HG02759 (cell line): ENCODE data around the gene RLF.

Experiments used
- ATAC-seq: cut with Tn5 transposase; IDR thresholded peaks from one replicate; pipeline ENCODE4 v1.9.1; 2021; ENCODE audit warnings: mild to moderate bottlenecking, moderate library complexity; ENCODE audit not compliant: unreplicated experiment

RLF gene

GRCh38 chr1:40240390-40240789, 79.2 kb downstream of the RLF start:
- ATAC-seq: no peak

DNA sequence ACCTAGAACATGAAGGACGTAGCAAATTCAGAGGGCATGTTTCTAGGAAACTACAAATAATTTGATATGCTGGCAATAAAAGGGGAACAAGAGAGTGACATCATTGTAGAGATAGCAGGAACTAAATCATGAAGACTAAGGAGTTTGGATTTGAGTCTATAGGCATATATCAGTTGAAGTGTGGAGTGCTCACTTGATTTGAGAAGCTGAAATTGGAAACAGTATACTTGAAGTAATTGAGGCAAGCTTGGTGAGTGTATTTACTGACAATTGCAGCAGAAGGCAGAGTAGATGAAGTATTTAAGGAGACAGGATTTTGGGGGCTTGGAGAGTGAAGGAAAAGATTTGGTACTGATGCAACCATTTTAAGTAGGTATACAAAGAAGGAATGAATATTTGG, 80.2 kb downstream of the RLF start:
- peak; percentile 3 for ATAC-seq

GRCh38 chr1:40243351-40243750, 82.2 kb downstream of the RLF start:
- ATAC-seq: no peak

DNA sequence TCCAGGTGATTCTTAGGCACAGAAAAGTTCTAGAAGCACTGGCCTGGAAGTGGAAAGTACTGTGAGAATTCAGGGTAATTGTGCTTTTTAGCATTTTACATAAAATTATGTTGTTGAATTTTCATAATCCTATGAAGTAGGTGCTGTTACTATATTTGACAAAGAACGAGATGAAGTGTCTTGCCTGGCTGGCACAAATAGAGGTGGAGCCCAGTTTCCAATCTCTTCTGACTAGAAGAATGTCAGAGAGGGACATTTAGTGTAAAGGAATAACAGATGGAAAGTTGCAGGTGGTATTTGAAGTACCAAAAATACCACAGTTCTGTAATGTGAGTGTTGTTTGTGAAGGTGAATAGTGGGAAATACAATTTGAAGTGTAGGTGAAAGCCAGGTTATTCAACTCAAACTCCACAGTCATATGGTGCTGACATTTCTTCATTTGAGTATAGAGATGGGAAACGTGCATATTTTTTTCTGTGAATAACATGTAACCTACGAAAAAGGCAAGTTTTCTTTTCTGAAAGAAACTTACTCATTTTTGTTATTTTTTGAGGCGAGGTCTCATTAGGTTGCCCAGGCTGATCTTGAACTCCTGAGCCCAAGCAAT, 83.1 kb downstream of the RLF start:
- ATAC-seq: no peak

DNA sequence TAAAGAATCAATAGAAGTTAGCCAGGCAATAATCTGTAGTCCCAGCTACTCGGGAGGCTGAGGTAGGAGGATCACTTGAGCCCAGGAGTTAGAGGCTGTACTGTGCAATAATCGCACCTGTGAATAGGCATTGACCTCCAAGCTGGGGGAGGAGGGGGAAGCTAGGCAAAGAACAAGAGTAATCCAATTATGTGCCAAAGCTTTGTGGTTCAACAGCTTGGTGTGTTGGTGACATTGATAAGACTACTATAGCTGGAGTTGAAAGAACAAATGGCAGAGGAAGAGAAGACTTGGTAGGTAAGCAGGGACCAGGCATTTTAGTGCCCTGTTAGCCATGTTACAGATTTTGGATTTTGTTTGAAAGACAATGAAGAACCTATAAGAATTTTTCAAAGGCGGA, 84.5 kb downstream of the RLF start:
- ATAC-seq: no peak

DNA sequence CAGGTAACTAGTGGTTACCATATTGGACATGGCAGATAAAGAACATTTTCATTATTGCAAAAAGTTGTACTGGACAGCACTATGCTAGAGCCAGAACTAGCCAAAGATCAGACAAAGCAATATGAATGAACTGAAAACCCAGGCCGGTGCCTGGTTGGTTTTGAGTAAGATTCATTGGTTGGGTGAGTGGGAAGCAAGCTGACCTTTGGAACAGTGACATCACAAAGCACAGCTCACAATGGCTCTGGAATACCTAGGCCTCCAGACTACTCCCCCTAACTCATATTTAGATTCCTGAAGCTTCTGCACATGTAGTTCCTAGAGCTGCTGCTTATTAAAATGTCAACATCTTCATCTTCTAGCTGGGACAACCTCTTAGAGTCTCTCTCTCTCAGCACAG, 86.5 kb downstream of the RLF start, which contains the start of gene TMCO2:
Gene TMCO2 (plus strand): TSS at position 283 of the 400 bp plus-strand sequence. CDS start 57 bp downstream, at position 340.
- ATAC-seq: no peak

DNA sequence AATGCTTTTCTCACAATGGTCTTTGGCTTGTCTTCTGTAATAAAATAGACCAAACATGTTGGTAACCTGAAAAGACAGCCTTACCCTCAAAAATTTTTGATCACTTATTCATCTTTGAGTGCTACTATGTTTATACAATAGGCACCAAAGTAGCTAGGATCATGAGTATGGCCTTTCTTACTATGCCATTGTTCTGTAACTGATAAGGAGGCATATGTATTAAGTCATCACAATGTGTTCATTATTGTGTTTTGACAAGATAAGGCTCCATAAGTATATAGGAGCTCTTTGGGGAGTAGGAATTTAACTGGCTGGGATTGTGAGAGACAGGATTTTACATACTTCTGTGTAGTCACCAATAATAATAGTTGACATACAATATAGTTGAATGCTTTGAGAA, 87.2 kb downstream of the RLF start:
- no peak for ATAC-seq

- ATAC-seq: no peak
These were observed 90.3 kb downstream of the RLF start for GRCh38 chr1:40251456-40251855.

GRCh38 chr1:40252601-40253000, 91.4 kb downstream of the RLF start:
- no peak for ATAC-seq

GRCh38 chr1:40255231-40255630, 94.0 kb downstream of the RLF start:
- no peak for ATAC-seq

- no peak for ATAC-seq
These were observed 95.4 kb downstream of the RLF start for GRCh38 chr1:40256401-40257084.

GRCh38 chr1:40257313-40257687, 96.1 kb downstream of the RLF start:
- no peak for ATAC-seq

GRCh38 chr1:40257688-40258444, 96.7 kb downstream of the RLF start, which contains the start of gene ZMPSTE24:
ZMPSTE24 (plus strand) TSS chr1:40258236; CDS start chr1:40258272, 36 bp downstream.
- ATAC-seq: peak; percentile 93

GRCh38 chr1:40258445-40258769, 97.2 kb downstream of the RLF start:
- no peak for ATAC-seq

DNA sequence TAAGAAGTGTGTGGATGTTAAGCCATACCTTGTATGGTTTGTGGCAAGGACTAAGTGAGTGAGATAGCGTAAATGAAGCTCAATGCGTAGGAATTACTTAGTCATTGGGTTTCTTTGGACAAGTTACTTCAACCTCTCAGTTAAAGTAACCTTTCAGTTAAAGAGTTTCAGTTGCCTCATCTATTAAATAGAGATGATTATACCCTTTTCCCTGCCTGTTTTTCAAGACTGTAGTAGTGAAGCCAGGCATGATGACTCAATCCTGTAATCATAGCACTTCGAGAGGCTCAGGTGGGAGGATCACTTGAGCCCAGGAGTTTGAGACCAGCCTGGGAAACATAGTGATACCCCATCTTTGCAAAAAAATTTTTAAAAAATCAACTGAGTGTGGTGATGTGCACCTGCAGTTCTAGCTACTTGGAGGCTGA, 103.2 kb downstream of the RLF start:
- ATAC-seq: no peak

DNA sequence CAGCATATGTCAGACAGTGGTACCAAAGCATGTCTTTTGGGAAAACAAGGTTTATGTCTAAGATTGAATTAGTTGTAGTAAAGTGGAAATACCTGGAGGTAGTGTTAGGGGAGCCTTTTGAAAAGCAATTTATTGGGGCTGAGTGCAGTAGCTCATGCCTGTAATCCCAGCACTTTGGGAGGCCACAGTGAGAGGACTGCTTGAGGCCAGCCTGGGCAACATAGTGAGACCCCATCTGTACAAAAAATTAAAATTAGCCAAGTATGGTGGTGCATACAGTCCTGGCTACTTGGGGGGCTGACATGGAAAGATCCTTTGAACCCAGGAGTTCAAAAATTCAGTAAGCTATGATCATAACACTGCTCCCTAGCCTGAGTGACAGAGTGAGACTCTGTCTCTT, 104.1 kb downstream of the RLF start:
- ATAC-seq: no peak

- ATAC-seq: no peak
These were observed 104.7 kb downstream of the RLF start for GRCh38 chr1:40265919-40266318.

- no peak for ATAC-seq
These were observed 105.8 kb downstream of the RLF start for GRCh38 chr1:40266786-40267535.

DNA sequence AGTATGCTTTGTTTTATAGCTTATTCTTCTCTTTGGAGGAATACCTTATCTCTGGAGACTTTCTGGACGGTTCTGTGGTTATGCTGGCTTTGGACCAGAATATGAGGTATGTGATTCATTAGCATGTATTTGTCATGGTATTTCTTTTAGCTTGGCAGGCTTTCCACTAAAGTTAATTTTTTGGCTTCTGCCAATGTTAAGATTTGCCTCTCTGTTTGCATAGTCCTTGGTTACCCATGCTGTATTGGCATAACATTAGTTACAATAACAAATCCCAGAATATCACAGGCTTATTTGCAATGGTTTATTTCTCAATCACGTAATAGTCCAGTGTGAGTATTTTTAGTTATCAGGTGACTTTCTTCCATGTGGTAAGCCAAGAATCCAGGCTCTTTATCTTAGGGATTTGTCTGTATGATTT, 106.6 kb downstream of the RLF start:
- ATAC-seq: no peak

GRCh38 chr1:40268211-40268610, 107.0 kb downstream of the RLF start:
- ATAC-seq: no peak

DNA sequence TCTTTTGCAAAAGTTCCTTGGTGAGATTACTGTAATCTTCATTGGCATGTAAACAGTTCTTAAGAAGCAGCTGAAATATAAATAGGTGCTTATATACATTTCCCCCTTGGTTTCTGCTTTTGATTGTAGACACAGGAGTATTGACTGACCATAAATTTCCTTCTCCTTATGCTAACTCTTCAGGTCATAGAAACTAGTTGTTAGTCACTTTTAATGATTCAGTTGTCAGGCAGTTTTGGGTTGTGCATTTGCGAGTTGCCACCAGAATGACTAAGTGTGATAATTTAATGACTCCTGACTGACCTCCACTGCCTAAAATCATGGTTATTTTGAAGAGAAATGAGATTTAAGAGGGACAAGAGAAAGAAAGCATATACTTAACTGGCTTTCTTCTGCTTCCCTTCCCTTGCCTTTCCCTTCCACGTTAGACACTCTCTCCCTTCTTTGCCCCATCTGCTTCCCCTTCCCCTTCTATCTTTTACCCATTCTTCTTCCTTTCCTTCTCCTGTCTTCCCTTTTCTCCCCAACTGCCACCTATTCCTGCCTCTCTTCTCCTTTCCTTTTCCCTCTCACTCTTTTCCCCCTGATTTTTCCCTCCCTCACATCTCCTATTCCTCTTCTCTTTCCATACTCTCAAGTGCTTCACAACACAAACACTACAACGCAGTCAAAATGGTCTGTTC, 109.1 kb downstream of the RLF start:
- ATAC-seq: no peak
